ENCODE data around the gene LCE2A. TPM values are rescaled to one million over a fixed set of nuclear protein-coding genes. Genes with fewer than 3 reads are reported as not detected.
"Not testable (repeated sequence)": the region's sequence is repeated elsewhere in the genome, so short reads cannot be mapped to it uniquely, and the experiment has no call there.

The LCE2A gene
- polyA plus RNA-seq, 1 donor (not counting 4 experiments of a cell fraction or from before 2014, with no cell fraction given), result 0.16 TPM

- Histone ChIP-seq H3K9ac (ENCODE audit: control insufficient read depth, extremely low read depth, insufficient read depth, low read length) (no peak overlapping the region), H3K27me3 (ENCODE audit: control insufficient read depth, extremely low read depth, insufficient read depth, low read length) (peaks cover 15% of the 10 kb centered on the region), H3K4me2 (ENCODE audit: control insufficient read depth, extremely low read depth, insufficient read depth, low read depth, low read length) (no peak overlapping the region), H3K27ac (ENCODE audit: control insufficient read depth, insufficient read depth, low read length) (no peak overlapping the region), H3K36me3 (ENCODE audit: control insufficient read depth in 2 of 2, extremely low read depth in 1 of 2, insufficient read depth in 2 of 2, low read length in 2 of 2) (no peaks in the 10 kb centered on the region), H4K20me1 (ENCODE audit: control insufficient read depth, extremely low read depth, insufficient read depth, low read length) (no peaks in the 10 kb centered on the region), H3K9me3 (ENCODE audit: control insufficient read depth, low read depth, low read length) (no peaks in the 10 kb centered on the region), H3K4me3 (ENCODE audit: control insufficient read depth in 2 of 3, extremely low read depth in 1 of 3, insufficient read depth in 2 of 3, low read depth in 1 of 3, low read length in 3 of 3) (no peak overlapping the region), H3K79me2 (ENCODE audit: control insufficient read depth, insufficient read depth, low read length) (no peaks in the 10 kb centered on the region), H3K4me1 (ENCODE audit: control insufficient read depth, extremely low read depth, insufficient read depth, low read length) (no peaks in the 10 kb centered on the region), H3K9me1 (ENCODE audit: control insufficient read depth, extremely low read depth, insufficient read depth, low read length) (no peaks in the 10 kb centered on the region), H2AFZ (ENCODE audit: control insufficient read depth, low read length) (no peak overlapping the region)
- FAIRE-seq (no peak), DNase-seq (ENCODE audit: low read depth, low spot score) (no peak)
- dilution Hi-C loops (cut with MboI; ENCODE audit: extremely low pct_ligation_motif_present, low sequenced_read_pairs), result no loop called here
- no peak for TF ChIP-seq EZH2 (IDR thresholded peaks at IDR 0.05; ENCODE audit: low read length)
Observed at GRCh38 chr1:152683846-152684245, 14.3 kb upstream of the LCE2A start.

- H2AFZ ChIP-seq (ENCODE audit: control insufficient read depth, low read length); H3K9me1 ChIP-seq (ENCODE audit: control insufficient read depth, extremely low read depth, insufficient read depth, low read length); H3K4me2 ChIP-seq (ENCODE audit: control insufficient read depth, extremely low read depth, insufficient read depth, low read depth, low read length); H4K20me1 ChIP-seq (ENCODE audit: control insufficient read depth, extremely low read depth, insufficient read depth, low read length); DNase-seq (ENCODE audit: low read depth, low spot score); H3K4me3 ChIP-seq (ENCODE audit: control insufficient read depth in 2 of 3, extremely low read depth in 1 of 3, insufficient read depth in 2 of 3, low read depth in 1 of 3, low read length in 3 of 3); H3K27me3 ChIP-seq (ENCODE audit: control insufficient read depth, extremely low read depth, insufficient read depth, low read length); dilution Hi-C loops (cut with MboI; ENCODE audit: extremely low pct_ligation_motif_present, low sequenced_read_pairs); FAIRE-seq; H3K36me3 ChIP-seq (ENCODE audit: control insufficient read depth in 2 of 2, extremely low read depth in 1 of 2, insufficient read depth in 2 of 2, low read length in 2 of 2); H3K9ac ChIP-seq (ENCODE audit: control insufficient read depth, extremely low read depth, insufficient read depth, low read length); H3K4me1 ChIP-seq (ENCODE audit: control insufficient read depth, extremely low read depth, insufficient read depth, low read length); H3K9me3 ChIP-seq (ENCODE audit: control insufficient read depth, low read depth, low read length); H3K79me2 ChIP-seq (ENCODE audit: control insufficient read depth, insufficient read depth, low read length); H3K27ac ChIP-seq (ENCODE audit: control insufficient read depth, insufficient read depth, low read length): not testable (repeated sequence)
Observed at GRCh38 chr1:152685823-152686222, 12.3 kb upstream of the LCE2A start, which contains the start of gene LCE2B. TSS of gene LCE2B (plus strand) at chr1:152686123. CDS start at chr1:152686844, 721 bp downstream.

- Histone ChIP-seq H3K36me3 (ENCODE audit: control insufficient read depth in 2 of 2, extremely low read depth in 1 of 2, insufficient read depth in 2 of 2, low read length in 2 of 2) (no peaks in the 10 kb centered on the region), H3K9me3 (ENCODE audit: control insufficient read depth, low read depth, low read length) (no peaks in the 10 kb centered on the region), H2AFZ (ENCODE audit: control insufficient read depth, low read length) (no peak overlapping the region)
Observed at GRCh38 chr1:152699746-152700145, 1.6 kb downstream of the LCE2A start.

More at GRCh38 chr1:152699746-152700145, 1.6 kb downstream of the LCE2A start:
- dilution Hi-C loops (cut with MboI; ENCODE audit: extremely low pct_ligation_motif_present, low sequenced_read_pairs), result no loop called here
- Histone ChIP-seq H3K4me1 (ENCODE audit: control insufficient read depth, extremely low read depth, insufficient read depth, low read length) (no peaks in the 10 kb centered on the region), H3K27me3 (ENCODE audit: control insufficient read depth, extremely low read depth, insufficient read depth, low read length) (no peaks in the 10 kb centered on the region), H3K4me3 (ENCODE audit: control insufficient read depth in 2 of 3, extremely low read depth in 1 of 3, insufficient read depth in 2 of 3, low read depth in 1 of 3, low read length in 3 of 3) (no peak overlapping the region), H3K9me1 (ENCODE audit: control insufficient read depth, extremely low read depth, insufficient read depth, low read length) (no peaks in the 10 kb centered on the region), H3K79me2 (ENCODE audit: control insufficient read depth, insufficient read depth, low read length) (no peaks in the 10 kb centered on the region), H3K4me2 (ENCODE audit: control insufficient read depth, extremely low read depth, insufficient read depth, low read depth, low read length) (no peak overlapping the region), H3K27ac (ENCODE audit: control insufficient read depth, insufficient read depth, low read length) (no peak overlapping the region), H3K9ac (ENCODE audit: control insufficient read depth, extremely low read depth, insufficient read depth, low read length) (no peak overlapping the region), H4K20me1 (ENCODE audit: control insufficient read depth, extremely low read depth, insufficient read depth, low read length) (no peaks in the 10 kb centered on the region)
- DNase-seq (ENCODE audit: low read depth, low spot score) (no peak), FAIRE-seq (no peak)
- TF ChIP-seq CTCF (optimal IDR thresholded peaks at IDR 0.05 in 1 of 3, IDR thresholded peaks at IDR 0.05 in 1 of 3, conservative IDR thresholded peaks at IDR 0.05 in 1 of 3; ENCODE audit: extremely low read depth in 1 of 3, insufficient read depth in 2 of 3, low read length in 3 of 3) (no peak), EZH2 (IDR thresholded peaks at IDR 0.05; ENCODE audit: low read length) (no peak)
